HG03575 (cell line): Measurements from ENCODE around the gene PAK3.

ENCODE experiments used
- ATAC-seq: cut with Tn5 transposase; IDR thresholded peaks from one replicate; pipeline ENCODE4 v1.9.1; 2021; ENCODE audit not compliant: unreplicated experiment, insufficient number of reproducible peaks, low FRiP score; ENCODE audit errors: extremely low read depth

The PAK3 gene

GRCh38 chrX:111124418-111124817 is 28.4 kb downstream of the PAK3 start:
- ATAC-seq: no peak

- no peak for ATAC-seq
Observed at GRCh38 chrX:111127038-111127437, 31.0 kb downstream of the PAK3 start.

- no peak for ATAC-seq
Observed at GRCh38 chrX:111129921-111130320, 33.9 kb downstream of the PAK3 start.

- no peak for ATAC-seq
Observed at GRCh38 chrX:111131572-111131971, 35.6 kb downstream of the PAK3 start.

- no peak for ATAC-seq
Observed at GRCh38 chrX:111133389-111133788, 37.4 kb downstream of the PAK3 start.

GRCh38 chrX:111145878-111146277 is 49.9 kb downstream of the PAK3 start:
- ATAC-seq: no peak

GRCh38 chrX:111151764-111152163 is 55.8 kb downstream of the PAK3 start:
- ATAC-seq: no peak

GRCh38 chrX:111159232-111159631 is 63.2 kb downstream of the PAK3 start:
- ATAC-seq: no peak

- no peak for ATAC-seq
Observed at GRCh38 chrX:111164728-111165127, 68.7 kb downstream of the PAK3 start.

GRCh38 chrX:111165902-111166301 is 69.9 kb downstream of the PAK3 start:
- no peak for ATAC-seq

- ATAC-seq: no peak
Observed at GRCh38 chrX:111167334-111167733, 71.3 kb downstream of the PAK3 start.

GRCh38 chrX:111168314-111168713 is 72.3 kb downstream of the PAK3 start:
- ATAC-seq: no peak

- no peak for ATAC-seq
Observed at GRCh38 chrX:111169141-111169540, 73.2 kb downstream of the PAK3 start.

GRCh38 chrX:111170017-111170416 is 74.0 kb downstream of the PAK3 start:
- no peak for ATAC-seq

- ATAC-seq: no peak
Observed at GRCh38 chrX:111180750-111181240, 84.8 kb downstream of the PAK3 start.

GRCh38 chrX:111181951-111182350 is 86.0 kb downstream of the PAK3 start:
- no peak for ATAC-seq

- no peak for ATAC-seq
Observed at GRCh38 chrX:111182997-111183396, 87.0 kb downstream of the PAK3 start.

GRCh38 chrX:111191598-111191997 is 95.6 kb downstream of the PAK3 start:
- ATAC-seq: no peak

- no peak for ATAC-seq
Observed at GRCh38 chrX:111199505-111199904, 103.5 kb downstream of the PAK3 start.

GRCh38 chrX:111200327-111200726 is 104.3 kb downstream of the PAK3 start:
- no peak for ATAC-seq

GRCh38 chrX:111207851-111208250 is 111.9 kb downstream of the PAK3 start:
- ATAC-seq: no peak
